Lung (tissue), 12 donors: Measurements from ENCODE around the gene LHCGR. TPM values are rescaled to one million over a fixed set of nuclear protein-coding genes. Genes with fewer than 3 reads are reported as not detected.

ENCODE experiments used
- ATAC-seq: fragments of 200-7000 bp; cut with Tn5 transposase; one replicate; pipeline ENCODE4 v1.9.1; 2020; ENCODE audit warnings: moderate number of reproducible peaks; ENCODE audit not compliant: insufficient read depth, low FRiP score
- DNase-seq, 3 donors: peaks; one replicate each; pipeline ENCODE4 v3.0.0-alpha.2; 2013 to 2017
- H3K27ac ChIP-seq, 2 donors: one replicate each; pipeline ENCODE4 v1.5.1; 2013; ENCODE audit warnings: mild to moderate bottlenecking in 2 of 2, moderate library complexity in 2 of 2, control low read depth in 1 of 2, inconsistent platforms in 1 of 2, low read depth in 1 of 2, low read length in 1 of 2
- H3K27me3 ChIP-seq, 3 donors: one replicate each; pipeline ENCODE4 v1.5.1; 2013; ENCODE audit warnings: low read length in 2 of 3; ENCODE audit not compliant: control insufficient read depth in 3 of 3, insufficient read depth in 3 of 3
- H3K36me3 ChIP-seq, 4 donors: one replicate each; pipeline ENCODE4 v1.5.1; 2013; ENCODE audit warnings: low read length in 4 of 4, mild to moderate bottlenecking in 1 of 4, moderate library complexity in 1 of 4; ENCODE audit not compliant: control insufficient read depth in 4 of 4, insufficient read depth in 4 of 4
- H3K4me1 ChIP-seq, 5 donors: one replicate each; pipeline ENCODE4 v1.5.1; 2013; ENCODE audit warnings: low read length in 5 of 5, mild to moderate bottlenecking in 2 of 5, moderate library complexity in 1 of 5; ENCODE audit not compliant: control insufficient read depth in 5 of 5, insufficient read depth in 5 of 5
- H3K4me3 ChIP-seq: one replicate; pipeline ENCODE4 v1.5.1; 2013; ENCODE audit warnings: mild to moderate bottlenecking, control low read depth, moderate library complexity
- H3K9ac ChIP-seq, 2 donors: one replicate each; pipeline ENCODE4 v1.5.1; 2013; ENCODE audit warnings: low read length in 2 of 2, control low read depth in 1 of 2; ENCODE audit not compliant: insufficient read depth in 1 of 2
- H3K9me3 ChIP-seq, 4 donors: one replicate each; pipeline ENCODE4 v1.5.1; 2013; ENCODE audit warnings: low read length in 3 of 4, mild to moderate bottlenecking in 1 of 4, moderate library complexity in 1 of 4; ENCODE audit not compliant: control insufficient read depth in 4 of 4, insufficient read depth in 3 of 4
- WGBS, 2 donors: extraction: QIAGEN DNeasy Blood & Tissue Kit; methylation state at CpG; one replicate each; pipeline ENCODE4 v1.1.7; 2013; 5-methylcytosine and 5-hydroxymethylcytosine counted together
- polyA plus RNA-seq, 2 donors: library from polyadenylated mRNA; stranded (reverse); fragments of 200-250 nt; gene quantifications; one replicate each; pipeline ENCODE4 v1.2.1, GENCODE V29; 2013
- total RNA-seq, 2 donors: library from RNA; depleted of rRNA in 1 of 2; stranded (reverse); fragments of >200 nt in 1 of 2; gene quantifications; one replicate each; pipeline ENCODE4 v1.2.1, GENCODE V29; 2014 to 2021
- TF ChIP-seq, protein P1 (sequence below): IDR thresholded peaks from 2 replicates; pipeline ENCODE4 v1.5.1; 2012; ENCODE audit warnings: mild to moderate bottlenecking; ENCODE audit errors: control extremely low read depth, extremely low read depth
- donor health status: control.
- donor health status: control.
- donor health status: Bipolar disorder and iron deficiency.
- donor health status: healthy.
- donor health status: DM: yes; HTN: yes; CAD: no.

LHCGR gene
- total and polyA plus RNA-seq, 4 donors: 0.02 to 0.26 (median 0.09) TPM

- ATAC-seq (no peak), DNase-seq (no peak)
- TF ChIP-seq, protein P1, sequence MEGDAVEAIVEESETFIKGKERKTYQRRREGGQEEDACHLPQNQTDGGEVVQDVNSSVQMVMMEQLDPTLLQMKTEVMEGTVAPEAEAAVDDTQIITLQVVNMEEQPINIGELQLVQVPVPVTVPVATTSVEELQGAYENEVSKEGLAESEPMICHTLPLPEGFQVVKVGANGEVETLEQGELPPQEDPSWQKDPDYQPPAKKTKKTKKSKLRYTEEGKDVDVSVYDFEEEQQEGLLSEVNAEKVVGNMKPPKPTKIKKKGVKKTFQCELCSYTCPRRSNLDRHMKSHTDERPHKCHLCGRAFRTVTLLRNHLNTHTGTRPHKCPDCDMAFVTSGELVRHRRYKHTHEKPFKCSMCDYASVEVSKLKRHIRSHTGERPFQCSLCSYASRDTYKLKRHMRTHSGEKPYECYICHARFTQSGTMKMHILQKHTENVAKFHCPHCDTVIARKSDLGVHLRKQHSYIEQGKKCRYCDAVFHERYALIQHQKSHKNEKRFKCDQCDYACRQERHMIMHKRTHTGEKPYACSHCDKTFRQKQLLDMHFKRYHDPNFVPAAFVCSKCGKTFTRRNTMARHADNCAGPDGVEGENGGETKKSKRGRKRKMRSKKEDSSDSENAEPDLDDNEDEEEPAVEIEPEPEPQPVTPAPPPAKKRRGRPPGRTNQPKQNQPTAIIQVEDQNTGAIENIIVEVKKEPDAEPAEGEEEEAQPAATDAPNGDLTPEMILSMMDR: no peak
- Histone ChIP-seq H3K27ac (no peak overlapping the region), H3K4me1 (no peaks in the 10 kb centered on the region), H3K9me3 (no peaks in the 10 kb centered on the region), H3K4me3 (no peak overlapping the region), H3K27me3 (no peaks in the 10 kb centered on the region), H3K36me3 (no peaks in the 10 kb centered on the region), H3K9ac (no peak overlapping the region)
- WGBS, 2 donors: 90 to 97% methylated on average over 1 of the region's 1 CpG
Observed at GRCh38 chr2:48770181-48770580, 14.7 kb upstream of the LHCGR start.

GRCh38 chr2:48768669-48769068 lies 13.1 kb upstream of the LHCGR start:
- DNase-seq (no peak), ATAC-seq (no peak)
- Histone ChIP-seq H3K9ac (no peak overlapping the region), H3K4me1 (no peaks in the 10 kb centered on the region), H3K9me3 (no peaks in the 10 kb centered on the region), H3K36me3 (no peaks in the 10 kb centered on the region), H3K4me3 (no peak overlapping the region), H3K27ac (no peak overlapping the region), H3K27me3 (no peaks in the 10 kb centered on the region)
- WGBS, 2 donors: 26 to 38% methylated on average over 3 of the region's 3 CpGs
- TF ChIP-seq, protein P1: no peak

GRCh38 chr2:48767330-48767729 lies 11.8 kb upstream of the LHCGR start:
- no peaks in the 10 kb centered on the region for H3K36me3 ChIP-seq
- WGBS, 2 donors: 68 to 77% methylated on average over 8 of the region's 8 CpGs

GRCh38 chr2:48760826-48761225 lies 5.3 kb upstream of the LHCGR start:
- TF ChIP-seq, protein P1: no peak
- no peak for DNase-seq
- 83 to 88% methylated on average over 3 of the region's 3 CpGs for WGBS, 2 donors

More at GRCh38 chr2:48767330-48767729, 11.8 kb upstream of the LHCGR start:
- no peaks in the 10 kb centered on the region for H3K27me3 ChIP-seq
- TF ChIP-seq, protein P1: no peak
- ATAC-seq: no peak
- H3K4me1 ChIP-seq: no peaks in the 10 kb centered on the region
- no peak overlapping the region for H3K27ac ChIP-seq
- H3K9ac ChIP-seq: no peak overlapping the region
- H3K4me3 ChIP-seq: no peak overlapping the region
- H3K9me3 ChIP-seq: no peaks in the 10 kb centered on the region
- no peak for DNase-seq

More at GRCh38 chr2:48760826-48761225, 5.3 kb upstream of the LHCGR start:
- no peak overlapping the region for H3K4me3 ChIP-seq
- no peak overlapping the region for H3K27ac ChIP-seq
- ATAC-seq: no peak
- peaks cover 0 to 5% (median 0%) of the 10 kb centered on the region in 3 donors for H3K27me3 ChIP-seq
- H3K9me3 ChIP-seq: no peaks in the 10 kb centered on the region
- no peaks in the 10 kb centered on the region for H3K4me1 ChIP-seq
- H3K36me3 ChIP-seq: no peaks in the 10 kb centered on the region
- H3K9ac ChIP-seq: no peak overlapping the region
